Hepatocyte (in vitro differentiated cells): ENCODE results near the gene NCL.

Experiments
- CTCF ChIP-seq: fragments of 200-600 bp; sonication (generic); IDR thresholded peaks from 2 replicates; pipeline ENCODE4 v1.5.1; 2016; ENCODE audit warnings: antibody characterized with exemption, mild to moderate bottlenecking; ENCODE audit not compliant: poor library complexity
- EZH2 ChIP-seq: fragments of 200-600 bp; sonication (generic); IDR thresholded peaks from 2 replicates; pipeline ENCODE4 v1.6.1; 2016; ENCODE audit warnings: antibody characterized with exemption, mild to moderate bottlenecking, borderline replicate concordance
- EZH2phosphoT487 ChIP-seq: fragments of 200-600 bp; sonication (generic); IDR thresholded peaks from one replicate; pipeline ENCODE4 v1.6.1; 2018; ENCODE audit warnings: antibody characterized with exemption, mild to moderate bottlenecking, low read depth, moderate library complexity; ENCODE audit not compliant: unreplicated experiment, severe bottlenecking

- TF ChIP-seq CTCF (no peak), EZH2 (no peak), EZH2phosphoT487 (no peak)
Measured at GRCh38 chr2:231412618-231412963, 51.7 kb downstream of the NCL start.
